MV-4-11 (cell line): ENCODE results near the gene NPTX1.
A peak's percentile ranks its signal among the peaks of the same experiment; 100 is the strongest.

Experiments
- DNase-seq: peaks from one replicate; lab custom pipeline; 2025; lab: John Stamatoyannopoulos, UW

The NPTX1 gene

GRCh38 chr17:80459234-80459633 is 17.2 kb downstream of the NPTX1 start:
- peak; percentile 31 for DNase-seq

GRCh38 chr17:80458016-80458415 is 18.4 kb downstream of the NPTX1 start:
- DNase-seq, result no peak

DNA sequence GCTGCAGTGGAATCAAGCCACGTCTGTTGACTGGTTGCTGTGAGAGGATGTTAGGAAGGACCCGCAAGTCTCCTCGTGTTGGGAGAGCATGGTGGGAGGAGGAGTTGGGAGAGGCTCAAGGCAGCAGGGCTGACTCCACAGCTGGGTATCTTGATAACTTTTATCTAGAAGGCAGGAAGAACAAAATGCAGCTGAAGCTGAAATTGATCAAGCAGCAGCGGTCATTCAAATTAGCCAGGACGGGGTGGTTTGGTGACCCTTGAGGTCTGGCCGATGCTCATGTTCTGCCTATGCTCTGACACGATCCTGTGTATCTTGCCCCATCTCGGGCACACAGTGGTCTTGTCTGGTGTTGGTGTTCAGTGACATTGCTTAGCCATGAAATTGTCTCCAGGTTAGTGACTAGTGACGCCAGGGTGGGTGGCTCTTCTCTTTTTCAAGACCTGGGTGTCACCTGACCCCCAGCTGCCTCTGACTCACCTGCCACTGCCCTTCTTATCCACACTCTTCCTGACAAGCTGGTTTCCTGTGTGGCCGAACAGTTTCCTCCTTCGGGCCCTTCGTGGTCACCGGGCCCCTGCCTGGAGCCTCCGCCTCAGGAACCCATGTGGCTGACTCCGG is 19.1 kb downstream of the NPTX1 start:
- DNase-seq, result peak; percentile 88

DNA sequence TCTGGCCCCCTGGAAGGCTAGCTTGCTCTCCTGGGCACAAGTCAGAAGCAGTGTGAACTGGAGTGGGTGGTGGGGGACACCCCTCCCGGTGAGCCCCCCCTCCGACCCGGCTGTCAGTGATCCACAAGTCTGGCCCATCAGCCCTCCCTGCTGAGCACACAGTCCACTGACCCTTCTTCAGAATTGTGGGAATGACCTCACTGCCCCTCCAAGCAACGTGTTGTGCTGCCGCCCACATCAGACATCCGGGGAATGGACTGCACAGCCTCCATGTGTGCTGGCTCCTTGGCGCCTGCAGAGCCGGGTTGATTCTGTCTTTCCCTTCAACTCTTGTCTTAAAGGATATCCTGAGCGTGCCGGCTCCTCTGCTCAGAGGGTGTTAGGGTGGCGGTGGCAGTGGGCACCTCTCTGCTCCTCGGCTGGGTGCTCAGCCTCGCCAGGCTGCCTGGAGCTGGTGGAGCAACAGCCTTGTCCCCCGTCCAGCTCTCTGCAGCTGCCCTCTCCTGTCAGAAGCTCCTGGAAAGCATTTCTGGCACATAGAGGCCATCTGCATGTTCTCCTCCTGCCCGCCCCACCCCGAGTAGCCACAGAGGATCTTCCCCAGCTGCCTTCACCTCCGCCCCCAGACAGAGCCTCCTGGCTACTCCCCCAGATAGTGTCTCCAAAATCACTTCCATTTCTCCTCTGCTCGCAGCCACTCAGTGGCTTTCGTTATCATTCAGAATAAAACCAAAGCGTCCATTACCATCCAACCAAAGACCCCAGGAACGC is 19.8 kb downstream of the NPTX1 start:
- DNase-seq, result peak; percentile 53

- peak; percentile 19 for DNase-seq
These were observed 20.6 kb downstream of the NPTX1 start for GRCh38 chr17:80455784-80456183.

- DNase-seq, result peak; percentile 38
These were observed 21.1 kb downstream of the NPTX1 start for GRCh38 chr17:80455336-80455710.

DNA sequence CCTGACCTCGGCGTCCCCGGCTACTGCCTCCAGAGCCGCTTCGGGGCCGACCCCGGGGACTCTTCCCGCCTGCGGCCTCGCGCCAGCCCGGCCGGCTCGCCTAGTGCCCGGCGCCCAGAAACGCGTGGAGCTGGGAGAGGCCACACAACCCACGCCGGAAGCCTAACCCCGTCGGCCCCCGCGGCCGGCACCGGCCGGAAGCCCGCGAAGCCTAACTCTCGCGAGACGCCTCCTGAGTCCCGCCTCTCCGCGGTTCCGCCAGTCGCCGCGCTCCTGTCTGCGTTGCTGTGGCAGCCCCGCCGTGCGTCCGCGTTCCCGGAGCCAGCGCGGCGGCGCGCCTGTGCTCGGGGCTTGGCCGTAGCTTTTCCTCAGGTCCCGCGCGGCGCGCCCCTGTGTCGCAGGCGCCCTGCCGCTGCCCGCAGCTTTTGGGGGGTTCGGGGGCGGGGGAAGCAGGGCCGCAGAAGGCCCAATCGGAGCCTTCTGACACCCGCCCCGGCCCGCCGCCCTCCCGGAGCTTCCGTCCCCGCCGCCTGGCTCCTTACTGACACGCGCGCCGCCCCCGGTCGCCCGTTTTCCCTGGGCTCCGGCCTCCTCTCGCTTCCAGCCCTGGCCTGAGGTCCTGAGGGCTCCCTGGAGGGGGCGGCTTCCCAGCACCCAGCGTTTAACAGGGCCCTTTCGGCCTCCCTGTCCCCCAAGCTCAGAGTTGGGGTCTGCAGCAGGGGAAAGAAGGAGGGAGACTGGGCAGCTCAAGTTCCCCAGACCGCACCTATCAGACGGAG is 21.7 kb downstream of the NPTX1 start:
- DNase-seq, result peak; percentile 94

- DNase-seq, result no peak
These were observed 22.3 kb downstream of the NPTX1 start for GRCh38 chr17:80453998-80454556.

DNA sequence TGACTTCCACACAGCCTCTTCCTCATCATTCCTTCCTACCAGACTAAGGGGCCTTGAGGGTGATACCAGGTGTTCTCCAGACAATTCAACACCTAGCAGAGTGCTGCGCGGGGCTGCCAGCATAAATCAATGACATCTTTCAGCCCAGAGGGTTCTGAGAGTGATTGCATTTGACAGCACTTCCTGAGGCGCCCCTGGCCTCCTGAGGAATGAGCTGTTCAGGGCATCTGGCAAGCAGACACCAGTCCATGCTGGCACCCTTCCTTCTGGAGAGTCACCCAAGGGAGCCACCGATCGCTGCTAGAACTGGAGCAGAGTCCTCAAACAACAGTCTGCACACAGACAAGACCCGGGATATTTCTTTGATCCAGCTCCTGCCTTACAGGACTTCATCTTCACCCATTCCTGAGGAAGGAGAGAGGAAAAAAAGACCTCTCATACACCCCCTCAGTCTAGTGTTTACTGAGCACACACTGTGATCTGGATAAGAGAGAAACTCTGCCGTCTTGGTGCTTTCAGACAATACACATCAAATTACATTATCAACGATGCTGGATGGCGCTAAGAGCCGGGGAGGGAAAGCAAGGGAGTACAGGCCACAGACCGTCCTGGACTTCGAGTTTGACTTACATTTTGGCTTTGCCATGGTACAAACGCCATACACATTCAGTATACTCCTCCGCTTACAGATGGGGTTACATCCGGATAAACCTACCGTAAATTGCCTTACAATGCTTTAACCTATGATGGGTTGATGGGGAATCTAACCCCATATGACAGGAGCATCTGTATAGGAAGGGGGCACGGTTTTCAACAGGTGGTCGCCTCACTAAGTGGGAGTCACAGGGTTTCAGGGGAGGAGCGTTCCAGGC is 23.0 kb downstream of the NPTX1 start:
- DNase-seq, result no peak

DNA sequence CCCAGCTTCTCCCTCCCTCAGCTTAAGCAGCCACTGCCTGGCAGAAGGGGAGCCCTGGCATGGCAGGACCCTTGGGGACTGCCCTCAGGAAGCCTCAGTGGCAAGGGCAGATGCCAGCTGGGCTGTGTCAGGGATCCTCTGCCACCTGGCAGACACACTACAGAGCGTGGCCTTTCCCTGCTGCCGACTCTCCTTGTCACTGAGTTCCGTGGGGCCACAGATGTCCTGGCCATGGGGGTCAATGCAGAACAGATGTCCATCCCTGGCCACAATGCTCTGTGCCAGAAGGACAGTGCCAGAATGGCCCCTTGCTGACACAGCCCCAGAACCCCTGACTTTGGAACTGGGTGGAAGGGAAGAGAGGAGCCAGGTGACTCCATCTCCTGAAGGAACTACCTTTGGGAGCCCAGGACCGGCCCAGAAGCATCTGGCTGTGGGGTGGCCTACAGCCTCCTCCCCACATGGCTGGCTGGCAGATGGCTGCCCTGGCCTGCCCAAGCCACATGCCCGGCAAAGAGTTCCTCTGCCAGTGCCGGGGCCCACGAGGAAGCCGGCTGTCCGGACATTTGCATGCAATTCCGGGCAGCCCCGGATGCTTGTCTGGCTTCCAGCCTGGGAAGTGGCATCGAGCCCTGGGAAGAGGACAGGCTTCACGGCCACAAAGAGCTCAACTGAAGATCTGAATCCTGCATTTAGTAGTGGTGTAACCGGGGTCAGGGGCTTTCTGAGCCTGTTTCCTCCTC is 24.1 kb downstream of the NPTX1 start:
- DNase-seq, result no peak

DNA sequence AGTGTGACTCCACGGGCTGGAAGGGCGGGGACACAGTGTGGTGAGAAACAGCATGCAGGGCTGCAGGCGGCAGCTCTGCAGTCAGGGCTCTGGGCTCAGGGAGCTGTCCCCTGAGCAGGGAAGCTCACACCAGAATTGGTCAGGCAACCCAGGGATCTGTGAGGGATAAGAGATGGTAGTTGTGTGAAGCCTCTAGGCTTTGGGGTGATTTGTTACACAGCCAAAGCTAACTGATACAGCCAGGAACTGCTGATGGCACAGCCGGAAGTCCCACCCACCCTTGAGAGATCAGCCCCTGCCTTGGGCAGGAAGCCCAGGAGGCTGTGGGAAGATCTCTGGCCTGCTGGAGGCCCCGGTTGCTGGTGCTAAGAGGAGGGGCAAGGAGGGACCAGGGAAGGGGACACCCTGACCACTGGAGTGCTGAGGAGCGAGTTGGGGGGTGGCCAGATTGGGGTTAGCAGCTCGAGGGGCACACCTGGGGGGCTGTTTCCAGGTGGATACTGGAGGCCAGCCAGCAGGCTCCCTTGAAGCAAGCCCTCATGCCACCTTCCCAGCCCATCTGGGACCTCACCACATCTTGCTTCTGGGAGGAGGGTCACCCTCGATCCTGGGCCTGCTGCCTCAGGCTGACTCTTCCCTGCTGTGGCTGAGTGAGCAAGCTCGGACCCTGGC is 25.2 kb downstream of the NPTX1 start:
- no peak for DNase-seq

- no peak for DNase-seq
These were observed 26.4 kb downstream of the NPTX1 start for GRCh38 chr17:80449930-80450576.

DNA sequence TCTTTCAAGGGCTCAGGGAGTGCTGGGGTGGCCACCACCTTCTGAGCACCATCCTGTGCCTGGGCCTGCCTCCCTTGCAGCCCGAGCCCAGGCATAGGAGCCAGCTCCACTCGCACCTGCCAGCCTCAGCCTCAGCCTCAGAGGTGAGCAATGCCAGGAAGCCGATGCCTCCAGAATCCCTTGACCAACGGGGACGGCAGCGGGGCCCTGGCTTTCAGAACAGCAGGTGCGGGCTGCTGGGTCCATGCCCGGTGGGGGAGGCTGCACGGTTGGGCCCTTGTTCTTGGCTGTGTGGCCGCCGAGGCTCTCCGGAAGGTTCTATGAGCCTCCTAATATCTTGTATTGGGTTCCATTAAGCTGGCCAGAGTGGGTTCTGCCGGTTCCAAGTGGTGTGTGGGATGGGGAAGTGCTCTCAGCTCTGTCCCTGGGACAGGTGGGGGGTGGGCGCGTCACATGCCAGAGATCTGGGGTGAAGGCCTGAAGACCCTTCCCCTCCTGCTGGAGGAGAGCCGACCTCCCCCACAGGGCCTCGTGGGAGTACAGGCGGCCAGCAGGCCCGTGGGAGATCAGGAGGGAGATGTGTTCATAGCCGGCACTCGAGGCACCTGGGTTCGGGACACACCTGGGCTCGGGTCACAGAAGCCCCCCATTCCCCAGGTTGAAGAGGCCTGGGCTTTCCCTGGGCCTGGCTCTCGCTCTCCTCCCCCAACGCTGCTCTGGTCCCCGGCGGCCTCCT is 27.0 kb downstream of the NPTX1 start:
- no peak for DNase-seq

DNA sequence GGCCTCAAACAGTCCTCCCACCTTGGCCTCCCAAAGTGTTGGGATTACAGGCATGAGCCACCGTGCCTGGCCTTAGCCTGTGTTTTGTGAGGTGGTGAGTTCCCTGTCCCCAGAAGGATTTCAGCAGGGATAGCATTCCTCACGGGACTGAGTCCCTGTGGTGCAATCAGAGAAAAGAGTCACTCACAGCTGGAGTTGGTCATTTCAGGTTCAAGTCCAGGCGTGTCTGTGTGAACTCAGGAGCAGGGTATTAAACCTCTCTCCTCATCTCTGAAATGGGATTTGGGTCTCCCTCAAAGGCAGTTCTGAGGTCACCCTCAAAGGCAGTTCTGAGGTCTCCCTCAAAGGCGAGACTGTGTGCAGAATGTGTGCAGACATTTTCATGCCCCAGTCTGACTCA is 28.6 kb downstream of the NPTX1 start:
- no peak for DNase-seq

- no peak for DNase-seq
These were observed 29.6 kb downstream of the NPTX1 start for GRCh38 chr17:80446645-80447405.

GRCh38 chr17:80445726-80446110 is 30.7 kb downstream of the NPTX1 start:
- DNase-seq, result no peak

DNA sequence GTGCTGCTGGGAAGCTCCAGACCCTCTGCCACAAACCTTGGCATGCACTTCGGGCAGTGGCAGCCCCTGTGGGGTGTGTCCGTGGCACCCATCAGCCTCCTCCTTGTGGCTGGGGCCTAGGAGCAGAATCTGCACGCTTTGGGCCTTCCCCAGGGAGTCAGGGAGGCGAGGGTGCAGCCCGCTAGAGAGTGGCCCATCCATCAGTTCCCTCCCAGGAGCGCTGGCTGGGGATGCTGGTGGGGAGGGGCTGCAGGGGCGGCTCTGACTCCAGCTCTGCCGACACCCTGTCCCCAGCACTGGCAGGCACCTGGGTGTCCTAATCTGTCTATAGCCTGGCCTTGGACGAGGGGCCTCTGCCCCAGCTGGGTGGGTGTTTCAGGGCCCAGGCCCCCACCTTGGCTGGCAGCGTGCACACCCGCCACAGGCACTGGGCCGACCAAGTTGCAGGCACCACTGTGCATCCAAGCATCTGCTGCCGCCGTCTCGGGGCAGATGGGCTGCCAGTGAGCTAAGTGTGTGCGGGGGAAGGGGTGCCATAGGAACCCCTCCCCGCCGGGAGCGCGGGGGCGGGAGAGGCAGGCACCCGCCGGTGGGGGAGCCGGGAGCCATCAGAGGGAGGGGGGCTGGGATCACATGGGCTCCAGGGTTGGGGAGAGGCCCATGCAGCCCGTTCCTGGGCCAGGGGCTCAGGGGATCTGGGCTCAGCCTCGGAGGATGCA is 31.2 kb downstream of the NPTX1 start:
- no peak for DNase-seq

GRCh38 chr17:80444644-80444979 is 31.8 kb downstream of the NPTX1 start:
- DNase-seq, result no peak
